ENCODE results near the gene LTB4R2. TPM values are rescaled to one million over a fixed set of nuclear protein-coding genes. Genes with fewer than 3 reads are reported as not detected.

Gene LTB4R2
- total RNA-seq, 6 experiments from 2014 or later: 1.8 to 5.8 (median 3.5) TPM

DNA sequence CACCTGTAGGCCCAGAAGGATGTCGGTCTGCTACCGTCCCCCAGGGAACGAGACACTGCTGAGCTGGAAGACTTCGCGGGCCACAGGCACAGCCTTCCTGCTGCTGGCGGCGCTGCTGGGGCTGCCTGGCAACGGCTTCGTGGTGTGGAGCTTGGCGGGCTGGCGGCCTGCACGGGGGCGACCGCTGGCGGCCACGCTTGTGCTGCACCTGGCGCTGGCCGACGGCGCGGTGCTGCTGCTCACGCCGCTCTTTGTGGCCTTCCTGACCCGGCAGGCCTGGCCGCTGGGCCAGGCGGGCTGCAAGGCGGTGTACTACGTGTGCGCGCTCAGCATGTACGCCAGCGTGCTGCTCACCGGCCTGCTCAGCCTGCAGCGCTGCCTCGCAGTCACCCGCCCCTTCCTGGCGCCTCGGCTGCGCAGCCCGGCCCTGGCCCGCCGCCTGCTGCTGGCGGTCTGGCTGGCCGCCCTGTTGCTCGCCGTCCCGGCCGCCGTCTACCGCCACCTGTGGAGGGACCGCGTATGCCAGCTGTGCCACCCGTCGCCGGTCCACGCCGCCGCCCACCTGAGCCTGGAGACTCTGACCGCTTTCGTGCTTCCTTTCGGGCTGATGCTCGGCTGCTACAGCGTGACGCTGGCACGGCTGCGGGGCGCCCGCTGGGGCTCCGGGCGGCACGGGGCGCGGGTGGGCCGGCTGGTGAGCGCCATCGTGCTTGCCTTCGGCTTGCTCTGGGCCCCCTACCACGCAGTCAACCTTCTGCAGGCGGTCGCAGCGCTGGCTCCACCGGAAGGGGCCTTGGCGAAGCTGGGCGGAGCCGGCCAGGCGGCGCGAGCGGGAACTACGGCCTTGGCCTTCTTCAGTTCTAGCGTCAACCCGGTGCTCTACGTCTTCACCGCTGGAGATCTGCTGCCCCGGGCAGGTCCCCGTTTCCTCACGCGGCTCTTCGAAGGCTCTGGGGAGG is 985 bp downstream of the LTB4R2 start, which contains the start of gene LTB4R:
LTB4R (plus strand) TSS at position 857 of the 959 bp plus-strand sequence. CDS start 4,150 bp downstream, outside the sequence.
- H3K4me1 ChIP-seq: peaks cover 0 to 60% (median 31%) of the 10 kb centered on the region in 4 donors

DNA sequence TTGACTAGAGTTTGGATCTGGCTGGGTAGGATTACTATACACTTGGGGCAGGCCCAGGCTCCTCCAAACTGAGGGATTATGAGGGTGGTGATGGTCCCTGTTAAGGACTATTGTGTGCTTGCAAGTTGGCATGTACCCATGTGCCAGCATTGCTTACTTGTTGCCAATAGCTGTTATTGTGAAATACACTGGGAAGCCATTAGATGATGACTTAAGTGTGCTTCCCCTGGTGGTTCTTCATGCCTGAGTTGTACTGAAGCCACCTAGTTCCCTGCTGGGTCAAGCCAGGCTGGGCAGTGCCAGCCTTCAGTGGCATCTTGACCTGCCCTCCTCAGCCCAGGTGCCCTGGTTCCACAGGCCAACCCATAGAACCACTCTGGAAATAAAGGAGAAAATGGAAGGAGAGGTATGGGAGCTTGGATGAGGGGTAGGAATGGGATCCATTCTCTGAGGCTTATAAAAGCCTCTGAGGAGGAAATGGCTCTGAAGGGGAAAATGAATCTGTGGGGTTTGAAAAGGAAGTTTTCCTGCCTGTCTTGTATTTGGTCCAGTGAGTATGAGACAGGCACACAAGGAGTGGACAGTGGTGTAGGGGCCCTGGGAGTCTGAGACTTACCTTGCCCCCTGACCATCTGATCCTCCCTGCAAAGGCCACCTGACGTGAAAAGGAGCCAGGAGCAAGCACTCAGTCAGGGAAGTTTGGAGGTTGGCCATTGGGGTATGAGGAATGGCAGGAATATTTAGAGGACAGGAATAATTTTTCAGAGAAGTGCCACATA is 2.1 kb downstream of the LTB4R2 start:
- no peaks in the 10 kb centered on the region for H3K27me3 ChIP-seq
- 43% methylated on average over 1 of the region's 1 CpG for WGBS (ENCODE audit: insufficient coverage, low coverage, low lambda C conversion rate, missing lambda C conversion rate)
- peaks cover 0 to 57% (median 26%) of the 10 kb centered on the region in 4 donors for H3K4me1 ChIP-seq
- H3K36me3 ChIP-seq: peaks cover 0 to 2% (median 0%) of the 10 kb centered on the region in 4 donors
- H3K27ac ChIP-seq: peak overlapping the region; percentile 80 to 98 (median 93)
- DNase-seq (peak in 2 of 3 donors; percentile 35 to 44), ATAC-seq (peak in 3 of 4 donors; percentile 1 to 16 (median 1))
- TF ChIP-seq, protein P1, sequence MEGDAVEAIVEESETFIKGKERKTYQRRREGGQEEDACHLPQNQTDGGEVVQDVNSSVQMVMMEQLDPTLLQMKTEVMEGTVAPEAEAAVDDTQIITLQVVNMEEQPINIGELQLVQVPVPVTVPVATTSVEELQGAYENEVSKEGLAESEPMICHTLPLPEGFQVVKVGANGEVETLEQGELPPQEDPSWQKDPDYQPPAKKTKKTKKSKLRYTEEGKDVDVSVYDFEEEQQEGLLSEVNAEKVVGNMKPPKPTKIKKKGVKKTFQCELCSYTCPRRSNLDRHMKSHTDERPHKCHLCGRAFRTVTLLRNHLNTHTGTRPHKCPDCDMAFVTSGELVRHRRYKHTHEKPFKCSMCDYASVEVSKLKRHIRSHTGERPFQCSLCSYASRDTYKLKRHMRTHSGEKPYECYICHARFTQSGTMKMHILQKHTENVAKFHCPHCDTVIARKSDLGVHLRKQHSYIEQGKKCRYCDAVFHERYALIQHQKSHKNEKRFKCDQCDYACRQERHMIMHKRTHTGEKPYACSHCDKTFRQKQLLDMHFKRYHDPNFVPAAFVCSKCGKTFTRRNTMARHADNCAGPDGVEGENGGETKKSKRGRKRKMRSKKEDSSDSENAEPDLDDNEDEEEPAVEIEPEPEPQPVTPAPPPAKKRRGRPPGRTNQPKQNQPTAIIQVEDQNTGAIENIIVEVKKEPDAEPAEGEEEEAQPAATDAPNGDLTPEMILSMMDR (IDR thresholded peaks at IDR 0.05): no peak
- no peak for TF ChIP-seq POLR2A (IDR thresholded peaks at IDR 0.05)
- H3K4me3 ChIP-seq: peak overlapping the region; percentile 43 to 64 (median 48)
- intact Hi-C loops (cut with DNase I): no loop called here
- H3K9me3 ChIP-seq: no peaks in the 10 kb centered on the region

More for the DNA sequence above, 985 bp downstream of the LTB4R2 start, which contains the start of gene LTB4R:
- peaks cover 0 to 10% (median 6%) of the 10 kb centered on the region in 4 donors for H3K36me3 ChIP-seq
- H3K9me3 ChIP-seq: no peaks in the 10 kb centered on the region
- DNase-seq: peak; percentile 88 to 92 (median 88)
- H3K27ac ChIP-seq: peak within 1 kb of the TSS; percentile 80 to 98 (median 93)
- 36% methylated on average over 32 of the region's 99 CpGs for WGBS (ENCODE audit: insufficient coverage, low coverage, low lambda C conversion rate, missing lambda C conversion rate)
- no peaks in the 10 kb centered on the region for H3K27me3 ChIP-seq
- H3K4me3 ChIP-seq: peak within 1 kb of the TSS; percentile 43 to 64 (median 48)
- intact Hi-C loops (cut with DNase I): no loop called here
- ATAC-seq: peak; percentile 55 to 80 (median 73)
- peak; percentile 48 for TF ChIP-seq POLR2A (IDR thresholded peaks at IDR 0.05)
- TF ChIP-seq, protein P1 (IDR thresholded peaks at IDR 0.05): peak; percentile 45 to 53 (median 48)

DNA sequence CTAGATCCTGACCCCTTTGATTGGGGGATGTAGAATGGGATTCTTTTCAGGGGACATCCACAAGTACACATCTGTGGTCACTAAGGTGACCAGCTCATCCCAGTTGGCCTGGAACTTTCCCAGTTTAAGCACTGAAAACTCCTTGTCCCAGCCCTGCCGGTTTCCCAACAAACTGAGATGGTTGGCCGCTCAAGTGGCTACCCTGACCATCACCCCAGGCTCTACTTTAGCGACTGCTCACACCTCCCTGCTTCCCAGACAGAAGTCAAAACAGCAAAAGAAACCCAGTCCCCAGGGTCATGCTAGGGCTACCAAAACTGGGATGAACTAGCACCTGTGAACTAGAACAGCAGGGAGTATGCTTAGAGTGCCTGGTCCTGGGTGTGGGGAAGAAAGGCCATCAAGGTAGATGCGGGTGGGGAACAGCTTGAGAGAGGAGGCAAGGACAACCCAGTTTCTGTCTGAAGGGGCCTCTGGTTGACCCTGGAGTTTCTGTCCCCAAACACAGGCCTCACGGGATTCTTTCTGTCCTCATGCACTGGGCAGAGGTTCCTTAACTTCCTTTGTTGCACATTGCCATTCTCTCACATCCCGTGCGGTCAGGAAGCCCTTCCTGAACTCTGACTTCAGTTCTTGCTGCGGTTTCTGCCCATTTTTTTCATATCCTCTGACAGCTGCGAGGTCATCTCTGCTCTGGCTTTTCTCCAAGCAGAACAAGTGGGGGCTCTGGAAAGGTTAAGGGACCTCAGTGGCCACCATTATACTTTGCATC is 3.0 kb downstream of the LTB4R2 start:
- Histone ChIP-seq H3K27ac (peak overlapping the region; percentile 16 to 93 (median 80)), H3K4me1 (peaks cover 0 to 56% (median 26%) of the 10 kb centered on the region in 4 donors), H3K9me3 (no peaks in the 10 kb centered on the region), H3K36me3 (no peaks in the 10 kb centered on the region), H3K4me3 (no peak overlapping the region), H3K27me3 (no peaks in the 10 kb centered on the region)
- intact Hi-C loops (cut with DNase I): no loop called here
- no peak for TF ChIP-seq POLR2A (IDR thresholded peaks at IDR 0.05)
- TF ChIP-seq, protein P1 (IDR thresholded peaks at IDR 0.05): no peak
- DNase-seq (peak in 1 of 3 donors; percentile 56), ATAC-seq (peak in 1 of 4 donors; percentile 2)
- WGBS (ENCODE audit: insufficient coverage, low coverage, low lambda C conversion rate, missing lambda C conversion rate): 64% methylated on average over 9 of the region's 9 CpGs

DNA sequence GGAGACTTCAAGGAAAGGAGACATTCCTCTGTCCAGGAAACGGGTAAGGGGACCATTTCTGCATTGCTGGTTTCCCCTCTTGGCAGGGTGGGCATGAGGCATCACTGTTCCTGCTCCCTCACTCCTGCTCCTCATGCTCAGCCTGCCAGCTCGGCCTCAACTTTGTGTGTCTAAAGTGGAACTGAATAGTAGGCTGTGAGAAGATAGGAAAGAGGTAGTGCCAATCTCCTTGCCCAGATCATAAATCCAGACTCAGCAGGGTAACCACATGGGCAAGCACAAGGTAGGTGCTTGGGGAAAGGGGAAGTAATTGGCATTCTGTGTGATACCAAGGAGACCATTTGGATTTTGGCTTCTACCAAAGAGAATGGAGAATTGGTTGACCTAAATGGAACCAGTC is 4.0 kb downstream of the LTB4R2 start:
- no peak overlapping the region for H3K4me3 ChIP-seq
- no peaks in the 10 kb centered on the region for H3K36me3 ChIP-seq
- intact Hi-C loops (cut with DNase I): no loop called here
- no peak for TF ChIP-seq POLR2A (IDR thresholded peaks at IDR 0.05)
- no CpG with 5 or more reads among the region's 2 CpGs for WGBS (ENCODE audit: insufficient coverage, low coverage, low lambda C conversion rate, missing lambda C conversion rate)
- H3K27ac ChIP-seq: peak overlapping the region in 2 of 3 donors; percentile 37 to 80
- H3K27me3 ChIP-seq: no peaks in the 10 kb centered on the region
- no peak for ATAC-seq
- H3K4me1 ChIP-seq: peaks cover 0 to 46% (median 21%) of the 10 kb centered on the region in 4 donors
- no peaks in the 10 kb centered on the region for H3K9me3 ChIP-seq
- DNase-seq: peak in 1 of 3 donors; percentile 55

Measured in right lobe of liver (tissue), 6 donors.